GM13977 (cell line): Measurements from ENCODE around the gene ECPAS.
"Not testable (repeated sequence)": the region's sequence is repeated elsewhere in the genome, so short reads cannot be mapped to it uniquely, and the experiment has no call there.

Experiments used
- DNase-seq: peaks from one replicate; pipeline ENCODE4 v3.0.0; 2012; ENCODE audit warnings: low spot score
- in situ Hi-C: fragments of 300-500 bp; cut with MboI; formaldehyde crosslinking; loops from one replicate; pipeline ENCODE4 v1.12.0; 2022; ENCODE audit warnings: low sequenced_read_pairs, low pct_unique_long_range_greater_than_20kb, mixed read lengths, inconsistent platforms; ENCODE audit not compliant: unreplicated experiment
- TF ChIP-seq, protein P1 (sequence below): IDR thresholded peaks from 2 replicates; pipeline ENCODE4 v1.5.1; 2012; ENCODE audit warnings: mild to moderate bottlenecking, control low read depth; ENCODE audit not compliant: insufficient read depth; ENCODE audit errors: extremely low read depth, missing control alignments

The ECPAS gene

DNA sequence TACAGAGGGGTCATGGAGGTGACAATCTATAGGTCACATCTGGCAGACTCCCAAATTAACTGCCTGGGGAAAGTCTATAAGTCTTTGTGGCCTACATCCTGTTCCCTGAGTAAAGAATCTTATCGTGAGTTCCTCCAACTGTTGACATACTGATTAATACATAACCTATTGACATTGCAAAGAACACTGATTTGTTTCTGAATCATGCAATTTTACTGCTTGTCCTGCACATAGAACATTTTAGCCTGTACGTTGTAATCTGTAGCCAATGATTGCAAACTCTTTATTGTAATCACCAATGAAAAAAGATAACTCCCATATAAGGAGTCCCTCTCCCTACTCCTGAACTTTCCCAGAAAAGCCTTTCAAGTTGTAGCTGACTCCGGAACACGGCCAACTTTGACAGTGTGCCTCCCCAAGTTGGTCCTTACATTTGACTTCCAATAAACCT is 135.3 kb downstream of the ECPAS start:
- TF ChIP-seq, protein P1, sequence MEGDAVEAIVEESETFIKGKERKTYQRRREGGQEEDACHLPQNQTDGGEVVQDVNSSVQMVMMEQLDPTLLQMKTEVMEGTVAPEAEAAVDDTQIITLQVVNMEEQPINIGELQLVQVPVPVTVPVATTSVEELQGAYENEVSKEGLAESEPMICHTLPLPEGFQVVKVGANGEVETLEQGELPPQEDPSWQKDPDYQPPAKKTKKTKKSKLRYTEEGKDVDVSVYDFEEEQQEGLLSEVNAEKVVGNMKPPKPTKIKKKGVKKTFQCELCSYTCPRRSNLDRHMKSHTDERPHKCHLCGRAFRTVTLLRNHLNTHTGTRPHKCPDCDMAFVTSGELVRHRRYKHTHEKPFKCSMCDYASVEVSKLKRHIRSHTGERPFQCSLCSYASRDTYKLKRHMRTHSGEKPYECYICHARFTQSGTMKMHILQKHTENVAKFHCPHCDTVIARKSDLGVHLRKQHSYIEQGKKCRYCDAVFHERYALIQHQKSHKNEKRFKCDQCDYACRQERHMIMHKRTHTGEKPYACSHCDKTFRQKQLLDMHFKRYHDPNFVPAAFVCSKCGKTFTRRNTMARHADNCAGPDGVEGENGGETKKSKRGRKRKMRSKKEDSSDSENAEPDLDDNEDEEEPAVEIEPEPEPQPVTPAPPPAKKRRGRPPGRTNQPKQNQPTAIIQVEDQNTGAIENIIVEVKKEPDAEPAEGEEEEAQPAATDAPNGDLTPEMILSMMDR, result no peak
- in situ Hi-C loops, result no loop called here
- no peak for DNase-seq

DNA sequence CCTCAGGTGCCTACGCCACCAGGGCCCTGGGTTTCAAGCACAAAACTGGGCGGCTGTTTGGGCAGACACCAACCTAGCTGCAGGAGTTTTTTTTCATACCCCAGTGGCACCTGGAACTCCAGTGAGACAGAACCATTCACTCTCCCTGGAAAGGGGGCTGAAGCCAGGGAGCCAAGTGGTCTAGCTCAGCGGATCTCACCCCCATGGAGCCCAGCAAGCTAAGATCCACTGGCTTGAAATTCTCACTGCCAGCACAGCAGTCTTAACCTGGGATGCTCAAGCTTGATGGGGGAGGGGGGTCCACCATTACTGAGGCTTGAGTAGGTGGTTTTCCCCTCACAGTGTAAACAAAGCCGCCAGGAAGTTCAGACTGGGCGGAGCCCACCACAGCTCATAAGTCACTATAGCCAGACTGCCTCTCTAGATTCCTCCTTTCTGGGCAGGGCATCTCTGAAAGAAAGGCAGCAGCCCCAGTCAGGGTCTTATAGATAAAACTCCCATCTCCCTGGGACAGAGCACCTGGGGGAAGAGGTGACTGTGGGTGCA is 149.8 kb downstream of the ECPAS start:
- DNase-seq, result not testable (repeated sequence)

DNA sequence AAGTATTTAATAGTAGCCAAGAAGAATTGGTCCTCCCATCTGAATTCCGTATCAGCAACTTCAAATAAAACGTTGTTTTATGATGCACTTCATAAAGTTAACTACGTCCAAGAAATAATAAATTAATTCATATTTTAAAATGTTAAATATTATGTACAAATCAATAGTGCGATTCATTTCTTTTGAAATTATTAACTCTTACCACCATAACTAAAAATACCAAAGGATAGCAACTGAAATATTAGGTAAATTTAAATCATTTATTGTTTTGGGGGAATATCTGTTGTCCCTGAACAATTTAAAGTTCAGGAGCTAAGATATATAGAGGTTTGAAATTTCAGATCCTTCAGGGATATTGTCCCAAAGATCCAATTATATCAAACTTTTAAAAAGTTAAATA is 154.1 kb downstream of the ECPAS start, which contains the start of gene OR2K2:
OR2K2 (minus strand) TSS at position 101 of the 400 bp plus-strand sequence. CDS start 1,791 bp downstream, outside the sequence.
- in situ Hi-C loops, result no loop called here
- TF ChIP-seq, protein P1, result no peak
- DNase-seq, result no peak

More for the DNA sequence above, 149.8 kb downstream of the ECPAS start:
- in situ Hi-C loops, result not testable (repeated sequence)

DNA sequence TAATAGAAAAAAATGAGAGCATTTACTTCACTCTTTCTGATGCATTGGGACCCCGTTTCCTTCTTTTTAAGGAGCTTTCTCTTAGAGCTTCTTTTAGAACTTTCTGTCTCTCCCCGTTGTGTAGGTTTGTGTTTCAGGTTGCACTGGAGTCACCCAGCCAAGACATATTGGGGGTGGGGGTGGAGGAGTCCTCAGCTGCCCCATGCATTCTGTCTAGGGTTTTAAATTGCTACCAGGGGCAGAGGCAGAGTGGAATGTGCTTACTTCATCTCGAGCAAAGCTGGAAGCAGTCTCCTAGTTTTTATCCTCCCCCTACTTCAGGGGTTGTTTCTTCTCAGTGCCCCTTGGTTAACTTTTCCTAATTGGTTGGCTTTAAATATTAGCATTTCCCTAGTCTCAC is 163.6 kb downstream of the ECPAS start:
- TF ChIP-seq, protein P1, result no peak
- in situ Hi-C loops, result no loop called here
- DNase-seq, result no peak

DNA sequence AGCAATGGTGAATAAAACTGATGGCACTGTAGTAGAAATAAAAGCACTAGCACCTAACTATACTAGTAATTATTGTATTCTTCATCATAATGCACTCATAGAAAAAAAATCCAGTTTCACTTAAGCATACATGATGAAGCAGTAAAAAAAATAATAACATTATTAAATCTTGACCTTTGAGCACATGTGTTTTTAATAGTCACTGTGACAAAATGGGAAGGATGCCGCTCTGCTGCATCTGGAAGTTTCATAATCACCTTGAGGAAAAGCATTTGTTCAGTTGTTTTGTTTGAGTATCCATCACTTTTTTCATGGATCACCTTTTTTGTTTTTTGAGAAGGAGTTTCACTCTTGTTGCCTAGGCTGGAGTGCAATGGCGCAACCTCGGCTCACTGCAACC is 167.4 kb downstream of the ECPAS start:
- TF ChIP-seq, protein P1, result no peak
- DNase-seq, result no peak
- in situ Hi-C loops, result no loop called here
